ENCODE measurements around the gene PLCL2. TPM values are rescaled to one million over a fixed set of nuclear protein-coding genes. Genes with fewer than 3 reads are reported as not detected.

The PLCL2 gene
- total RNA-seq, 1 donor from 2014 or later = 2.5 TPM

DNA sequence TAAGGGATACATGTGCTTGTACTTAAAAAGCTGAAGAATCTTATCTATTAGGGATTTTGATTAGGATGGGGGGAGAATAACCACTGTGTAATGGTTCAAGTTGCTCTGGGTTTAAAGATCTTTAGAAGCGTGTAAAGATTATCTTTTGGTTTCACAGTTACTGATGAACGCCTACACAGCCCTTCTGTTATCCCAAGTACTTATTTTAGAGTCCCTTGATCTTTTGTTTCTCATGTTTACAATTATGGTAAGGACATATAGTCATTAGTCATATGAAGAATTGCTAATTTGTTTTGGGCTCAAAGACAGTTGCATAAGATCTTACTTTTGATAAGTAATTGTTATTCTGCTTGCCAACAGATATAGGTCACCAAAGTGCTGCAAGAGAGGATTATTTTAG lies 160.1 kb downstream of the PLCL2 start:
- no peaks in the 10 kb centered on the region for H3K27me3 ChIP-seq (ENCODE audit: control insufficient read depth, insufficient read depth, low read length)
- DNase-seq (ENCODE audit: low read depth) = no peak
- H3K4me3 ChIP-seq (ENCODE audit: low read depth, low read length) = no peak overlapping the region
- TF ChIP-seq, protein P1, sequence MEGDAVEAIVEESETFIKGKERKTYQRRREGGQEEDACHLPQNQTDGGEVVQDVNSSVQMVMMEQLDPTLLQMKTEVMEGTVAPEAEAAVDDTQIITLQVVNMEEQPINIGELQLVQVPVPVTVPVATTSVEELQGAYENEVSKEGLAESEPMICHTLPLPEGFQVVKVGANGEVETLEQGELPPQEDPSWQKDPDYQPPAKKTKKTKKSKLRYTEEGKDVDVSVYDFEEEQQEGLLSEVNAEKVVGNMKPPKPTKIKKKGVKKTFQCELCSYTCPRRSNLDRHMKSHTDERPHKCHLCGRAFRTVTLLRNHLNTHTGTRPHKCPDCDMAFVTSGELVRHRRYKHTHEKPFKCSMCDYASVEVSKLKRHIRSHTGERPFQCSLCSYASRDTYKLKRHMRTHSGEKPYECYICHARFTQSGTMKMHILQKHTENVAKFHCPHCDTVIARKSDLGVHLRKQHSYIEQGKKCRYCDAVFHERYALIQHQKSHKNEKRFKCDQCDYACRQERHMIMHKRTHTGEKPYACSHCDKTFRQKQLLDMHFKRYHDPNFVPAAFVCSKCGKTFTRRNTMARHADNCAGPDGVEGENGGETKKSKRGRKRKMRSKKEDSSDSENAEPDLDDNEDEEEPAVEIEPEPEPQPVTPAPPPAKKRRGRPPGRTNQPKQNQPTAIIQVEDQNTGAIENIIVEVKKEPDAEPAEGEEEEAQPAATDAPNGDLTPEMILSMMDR (IDR thresholded peaks at IDR 0.05; ENCODE audit: insufficient read depth, low read length, poor library complexity, severe bottlenecking) = no peak
- no peaks in the 10 kb centered on the region for H3K36me3 ChIP-seq (ENCODE audit: control insufficient read depth, insufficient read depth, low read length)

GRCh38 chr3:17045705-17046104 lies 160.9 kb downstream of the PLCL2 start:
- Histone ChIP-seq H3K4me3 (ENCODE audit: low read depth, low read length) (no peak overlapping the region), H3K36me3 (ENCODE audit: control insufficient read depth, insufficient read depth, low read length) (no peaks in the 10 kb centered on the region), H3K27me3 (ENCODE audit: control insufficient read depth, insufficient read depth, low read length) (no peaks in the 10 kb centered on the region)
- DNase-seq (ENCODE audit: low read depth) = no peak
- TF ChIP-seq, protein P1 (IDR thresholded peaks at IDR 0.05; ENCODE audit: insufficient read depth, low read length, poor library complexity, severe bottlenecking) = no peak

DNA sequence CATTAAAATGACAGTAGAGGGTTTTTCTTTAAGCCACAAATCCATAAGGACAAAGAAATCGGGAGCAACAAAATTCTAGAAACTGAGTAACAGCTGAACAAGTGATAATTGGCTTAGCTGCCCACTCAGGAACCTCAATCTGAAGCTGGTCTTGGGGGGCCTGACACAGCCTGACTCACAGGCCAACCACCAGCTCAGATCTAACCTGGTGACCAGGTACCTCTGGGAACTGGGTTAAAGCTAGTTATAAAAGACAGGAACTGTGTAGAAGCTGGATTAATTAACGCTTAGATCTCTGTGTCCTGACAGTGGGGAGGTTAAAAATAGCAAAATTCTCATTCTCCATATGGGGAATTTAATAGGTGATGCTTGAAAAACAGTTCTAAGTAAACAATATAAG lies 161.9 kb downstream of the PLCL2 start:
- Histone ChIP-seq H3K27me3 (ENCODE audit: control insufficient read depth, insufficient read depth, low read length) (no peaks in the 10 kb centered on the region), H3K36me3 (ENCODE audit: control insufficient read depth, insufficient read depth, low read length) (no peaks in the 10 kb centered on the region), H3K4me3 (ENCODE audit: low read depth, low read length) (no peak overlapping the region)
- TF ChIP-seq, protein P1 (IDR thresholded peaks at IDR 0.05; ENCODE audit: insufficient read depth, low read length, poor library complexity, severe bottlenecking) = no peak
- DNase-seq (ENCODE audit: low read depth) = no peak

GRCh38 chr3:17047162-17047561 lies 162.4 kb downstream of the PLCL2 start:
- DNase-seq (ENCODE audit: low read depth) = no peak
- H3K27me3 ChIP-seq (ENCODE audit: control insufficient read depth, insufficient read depth, low read length) = no peaks in the 10 kb centered on the region
- no peaks in the 10 kb centered on the region for H3K36me3 ChIP-seq (ENCODE audit: control insufficient read depth, insufficient read depth, low read length)
- H3K4me3 ChIP-seq (ENCODE audit: low read depth, low read length) = no peak overlapping the region
- TF ChIP-seq, protein P1 (IDR thresholded peaks at IDR 0.05; ENCODE audit: insufficient read depth, low read length, poor library complexity, severe bottlenecking) = no peak

DNA sequence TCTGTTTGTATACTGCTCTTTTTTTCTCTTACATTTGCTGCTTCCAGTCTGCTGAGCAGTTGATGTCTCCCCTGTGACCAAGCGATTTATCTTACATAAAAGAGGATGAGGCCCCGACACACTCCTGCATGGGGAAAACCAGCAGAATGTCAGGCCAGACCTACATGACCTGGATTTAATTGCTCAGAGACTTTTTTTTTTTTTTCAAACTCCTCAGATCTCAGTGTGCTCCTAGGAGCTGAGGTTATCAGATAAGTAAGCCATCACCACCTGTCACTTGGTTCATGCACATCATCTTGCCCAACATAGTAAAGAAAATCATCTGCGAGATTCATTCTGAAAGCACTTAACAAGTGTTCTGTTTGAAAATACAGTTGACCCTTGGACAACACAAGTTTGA lies 163.1 kb downstream of the PLCL2 start:
- Histone ChIP-seq H3K27me3 (ENCODE audit: control insufficient read depth, insufficient read depth, low read length) (no peaks in the 10 kb centered on the region), H3K4me3 (ENCODE audit: low read depth, low read length) (no peak overlapping the region), H3K36me3 (ENCODE audit: control insufficient read depth, insufficient read depth, low read length) (no peaks in the 10 kb centered on the region)
- DNase-seq (ENCODE audit: low read depth) = no peak
- TF ChIP-seq, protein P1 (IDR thresholded peaks at IDR 0.05; ENCODE audit: insufficient read depth, low read length, poor library complexity, severe bottlenecking) = no peak

DNA sequence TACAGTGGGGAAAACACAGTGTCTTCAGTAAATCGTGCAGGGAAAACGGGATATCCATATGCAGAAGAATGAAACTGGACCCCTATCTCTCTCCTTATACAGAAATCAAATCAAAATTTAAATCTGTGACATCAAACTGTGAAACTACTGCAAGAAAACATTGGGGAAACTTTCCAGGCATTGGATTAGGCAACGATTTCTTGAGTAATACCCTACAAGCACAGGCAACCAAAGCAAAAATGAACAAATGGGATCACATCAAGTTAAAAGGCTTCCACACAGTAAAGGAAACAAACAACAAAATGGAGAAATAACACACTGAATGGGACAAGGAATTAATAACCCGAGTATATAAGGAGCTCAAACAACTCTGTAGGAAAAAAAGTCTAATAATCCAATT lies 165.3 kb downstream of the PLCL2 start:
- no peak for DNase-seq (ENCODE audit: low read depth)
- TF ChIP-seq, protein P1 (IDR thresholded peaks at IDR 0.05; ENCODE audit: insufficient read depth, low read length, poor library complexity, severe bottlenecking) = no peak
- Histone ChIP-seq H3K27me3 (ENCODE audit: control insufficient read depth, insufficient read depth, low read length) (no peaks in the 10 kb centered on the region), H3K36me3 (ENCODE audit: control insufficient read depth, insufficient read depth, low read length) (no peaks in the 10 kb centered on the region), H3K4me3 (ENCODE audit: low read depth, low read length) (no peak overlapping the region)
